ENCODE results near the gene CFAP90.

CFAP90 gene

DNA sequence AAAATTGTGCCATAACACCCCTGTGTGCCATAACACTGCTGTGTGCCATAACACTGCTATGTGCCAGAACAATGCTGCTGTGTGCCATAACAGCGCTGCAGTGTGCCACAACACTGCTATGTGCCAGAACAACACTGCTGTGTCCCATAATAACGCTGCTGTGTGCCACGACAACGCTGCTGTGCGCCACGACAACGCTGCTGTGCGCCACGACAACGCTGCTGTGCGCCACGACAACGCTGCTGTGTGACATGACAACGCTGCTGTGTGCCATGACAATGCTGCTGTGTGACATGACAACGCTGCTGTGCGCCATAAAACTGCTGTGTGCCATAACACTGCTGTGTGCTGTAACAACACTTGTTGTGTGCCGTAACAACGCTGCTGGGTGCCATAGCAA is 25.9 kb downstream of the CFAP90 start:
- no peak for TF ChIP-seq YY1 (IDR thresholded peaks at IDR 0.05; ENCODE audit: insufficient read depth, insufficient read length)
- TF ChIP-seq SUZ12 (IDR thresholded peaks at IDR 0.05; ENCODE audit: extremely low read depth, insufficient read depth, insufficient read length): no peak
- no peak for TF ChIP-seq ZNF274 (IDR thresholded peaks at IDR 0.05; ENCODE audit: low read depth, low read length)
- H3K9me3 ChIP-seq (ENCODE audit: insufficient read depth, low read length): no peaks in the 10 kb centered on the region
- peaks cover 12% of the 10 kb centered on the region for H3K36me3 ChIP-seq (ENCODE audit: insufficient read depth, insufficient read length, low read length)
- no peak overlapping the region for H3K9ac ChIP-seq (ENCODE audit: insufficient read length, low read depth)
- DNase-seq (ENCODE audit: low read depth, low spot score): no peak
- H3K4me1 ChIP-seq (ENCODE audit: insufficient read depth, insufficient read length): no peaks in the 10 kb centered on the region
- H3K27me3 ChIP-seq (ENCODE audit: insufficient read depth, insufficient read length): no peaks in the 10 kb centered on the region
- no peak overlapping the region for H3K4me3 ChIP-seq (ENCODE audit: insufficient read length, low read depth)

DNA sequence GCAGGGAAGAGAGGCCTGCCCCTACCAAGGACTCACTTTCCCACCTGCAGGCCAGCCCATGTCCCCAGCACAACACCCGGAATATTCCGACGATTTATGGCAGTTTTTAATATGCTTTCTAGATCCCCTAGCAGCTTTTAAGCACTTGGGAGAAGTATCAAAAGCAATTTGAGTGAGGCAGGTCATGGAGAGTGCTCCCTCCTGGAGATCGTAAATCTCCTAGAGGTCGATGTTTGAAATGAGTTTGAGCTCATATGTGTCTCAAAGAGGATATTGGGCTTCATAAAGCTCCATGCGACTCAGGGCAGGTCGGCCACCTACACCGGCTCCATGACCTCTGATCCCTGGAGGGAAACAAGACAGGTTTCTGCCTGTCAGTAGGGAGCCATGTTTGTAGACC is 27.3 kb downstream of the CFAP90 start:
- Histone ChIP-seq H3K36me3 (ENCODE audit: insufficient read depth, insufficient read length, low read length) (peaks cover 12% of the 10 kb centered on the region), H3K27me3 (ENCODE audit: insufficient read depth, insufficient read length) (no peaks in the 10 kb centered on the region), H3K9ac (ENCODE audit: insufficient read length, low read depth) (no peak overlapping the region), H3K9me3 (ENCODE audit: insufficient read depth, low read length) (no peaks in the 10 kb centered on the region), H3K4me1 (ENCODE audit: insufficient read depth, insufficient read length) (no peaks in the 10 kb centered on the region), H3K4me3 (ENCODE audit: insufficient read length, low read depth) (no peak overlapping the region)
- TF ChIP-seq ZNF274 (IDR thresholded peaks at IDR 0.05; ENCODE audit: low read depth, low read length) (no peak), SUZ12 (IDR thresholded peaks at IDR 0.05; ENCODE audit: extremely low read depth, insufficient read depth, insufficient read length) (no peak), YY1 (IDR thresholded peaks at IDR 0.05; ENCODE audit: insufficient read depth, insufficient read length) (no peak)
- no peak for DNase-seq (ENCODE audit: low read depth, low spot score)

DNA sequence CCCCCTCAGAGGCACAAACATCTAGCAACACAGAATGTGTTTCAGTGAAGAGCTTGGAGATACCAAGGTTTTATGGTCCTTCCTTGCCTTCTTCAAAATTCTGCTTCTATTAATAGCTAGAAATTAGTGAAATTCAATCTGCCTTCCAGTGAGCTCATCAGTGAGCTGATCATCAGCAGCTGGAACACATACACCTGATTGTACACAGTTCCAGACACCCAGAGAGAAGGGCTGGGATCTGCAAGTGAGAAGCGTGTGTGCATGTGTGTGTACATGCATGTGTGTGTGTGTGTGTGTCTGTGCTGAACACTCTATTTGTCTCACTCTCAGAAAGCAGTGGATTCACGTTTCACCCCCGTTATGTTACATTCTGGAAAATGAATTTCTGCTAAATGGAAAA is 28.5 kb downstream of the CFAP90 start:
- no peaks in the 10 kb centered on the region for H3K27me3 ChIP-seq (ENCODE audit: insufficient read depth, insufficient read length)
- no peak overlapping the region for H3K4me3 ChIP-seq (ENCODE audit: insufficient read length, low read depth)
- DNase-seq (ENCODE audit: low read depth, low spot score): no peak
- TF ChIP-seq SUZ12 (IDR thresholded peaks at IDR 0.05; ENCODE audit: extremely low read depth, insufficient read depth, insufficient read length): no peak
- TF ChIP-seq YY1 (IDR thresholded peaks at IDR 0.05; ENCODE audit: insufficient read depth, insufficient read length): no peak
- TF ChIP-seq ZNF274 (IDR thresholded peaks at IDR 0.05; ENCODE audit: low read depth, low read length): no peak
- no peaks in the 10 kb centered on the region for H3K9me3 ChIP-seq (ENCODE audit: insufficient read depth, low read length)
- H3K9ac ChIP-seq (ENCODE audit: insufficient read length, low read depth): no peak overlapping the region
- no peaks in the 10 kb centered on the region for H3K4me1 ChIP-seq (ENCODE audit: insufficient read depth, insufficient read length)
- H3K36me3 ChIP-seq (ENCODE audit: insufficient read depth, insufficient read length, low read length): peaks cover 12% of the 10 kb centered on the region

DNA sequence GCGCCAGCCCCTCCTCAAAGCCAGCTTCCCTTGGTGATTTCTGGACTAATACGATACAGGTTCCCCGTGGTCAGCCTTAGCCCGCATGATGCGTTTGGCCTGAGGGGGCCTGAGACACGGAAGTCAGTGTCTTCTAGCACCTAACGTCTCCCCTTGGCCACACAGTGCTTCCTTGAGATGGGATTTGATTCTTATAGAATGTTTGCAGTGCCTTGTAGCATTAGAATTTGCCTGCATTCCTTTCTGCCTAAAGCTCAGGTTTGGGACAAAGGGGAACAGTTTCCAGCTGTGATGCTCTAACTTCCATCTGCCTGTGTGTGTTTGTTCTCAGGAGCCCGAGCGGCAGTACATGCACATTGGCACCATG is 34.4 kb downstream of the CFAP90 start:
- TF ChIP-seq ZNF274 (IDR thresholded peaks at IDR 0.05; ENCODE audit: low read depth, low read length) (no peak), SUZ12 (IDR thresholded peaks at IDR 0.05; ENCODE audit: extremely low read depth, insufficient read depth, insufficient read length) (no peak), YY1 (IDR thresholded peaks at IDR 0.05; ENCODE audit: insufficient read depth, insufficient read length) (no peak)
- Histone ChIP-seq H3K27me3 (ENCODE audit: insufficient read depth, insufficient read length) (no peaks in the 10 kb centered on the region), H3K36me3 (ENCODE audit: insufficient read depth, insufficient read length, low read length) (peaks cover 2% of the 10 kb centered on the region), H3K9ac (ENCODE audit: insufficient read length, low read depth) (peak overlapping the region; percentile 27), H3K9me3 (ENCODE audit: insufficient read depth, low read length) (no peaks in the 10 kb centered on the region), H3K4me3 (ENCODE audit: insufficient read length, low read depth) (no peak overlapping the region), H3K4me1 (ENCODE audit: insufficient read depth, insufficient read length) (peaks cover 2% of the 10 kb centered on the region)
- no peak for DNase-seq (ENCODE audit: low read depth, low spot score)

DNA sequence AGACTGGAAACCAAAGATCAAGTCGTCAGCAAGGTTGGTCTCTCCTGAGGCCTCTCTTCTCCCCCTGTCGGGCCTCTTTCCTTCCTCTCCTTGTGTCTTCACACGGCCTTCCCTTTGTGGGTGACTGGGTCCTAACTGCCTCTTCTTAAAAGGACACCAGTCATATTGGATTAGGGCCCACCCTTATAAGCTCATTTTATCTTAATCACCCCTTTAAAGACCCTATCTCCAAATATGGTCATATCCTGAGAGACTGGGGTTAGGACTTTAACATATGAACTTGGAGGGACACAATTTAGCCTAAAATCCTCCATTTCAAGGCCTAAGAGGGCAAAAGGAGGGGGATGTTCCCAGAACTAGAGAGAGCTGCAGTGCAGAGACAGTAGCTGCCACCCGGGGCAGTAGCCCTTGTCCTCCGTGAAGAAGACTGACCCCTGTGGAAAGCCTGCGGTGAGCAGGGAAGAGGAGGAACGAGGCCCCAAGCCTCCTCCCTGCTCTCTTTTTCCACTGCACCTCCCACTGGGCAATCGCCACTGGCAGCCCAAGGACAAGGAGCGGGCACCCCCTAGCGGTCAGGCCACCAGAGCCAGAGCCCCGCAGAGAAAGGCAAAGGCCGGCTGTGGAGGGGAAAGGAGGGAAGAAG is 34.9 kb downstream of the CFAP90 start:
- no peaks in the 10 kb centered on the region for H3K9me3 ChIP-seq (ENCODE audit: insufficient read depth, low read length)
- no peak overlapping the region for H3K9ac ChIP-seq (ENCODE audit: insufficient read length, low read depth)
- peaks cover 2% of the 10 kb centered on the region for H3K4me1 ChIP-seq (ENCODE audit: insufficient read depth, insufficient read length)
- H3K27me3 ChIP-seq (ENCODE audit: insufficient read depth, insufficient read length): no peaks in the 10 kb centered on the region
- H3K4me3 ChIP-seq (ENCODE audit: insufficient read length, low read depth): no peak overlapping the region
- no peaks in the 10 kb centered on the region for H3K36me3 ChIP-seq (ENCODE audit: insufficient read depth, insufficient read length, low read length)
- TF ChIP-seq YY1 (IDR thresholded peaks at IDR 0.05; ENCODE audit: insufficient read depth, insufficient read length) (no peak), SUZ12 (IDR thresholded peaks at IDR 0.05; ENCODE audit: extremely low read depth, insufficient read depth, insufficient read length) (no peak), ZNF274 (IDR thresholded peaks at IDR 0.05; ENCODE audit: low read depth, low read length) (no peak)
- DNase-seq (ENCODE audit: low read depth, low spot score): peak; percentile 67

DNA sequence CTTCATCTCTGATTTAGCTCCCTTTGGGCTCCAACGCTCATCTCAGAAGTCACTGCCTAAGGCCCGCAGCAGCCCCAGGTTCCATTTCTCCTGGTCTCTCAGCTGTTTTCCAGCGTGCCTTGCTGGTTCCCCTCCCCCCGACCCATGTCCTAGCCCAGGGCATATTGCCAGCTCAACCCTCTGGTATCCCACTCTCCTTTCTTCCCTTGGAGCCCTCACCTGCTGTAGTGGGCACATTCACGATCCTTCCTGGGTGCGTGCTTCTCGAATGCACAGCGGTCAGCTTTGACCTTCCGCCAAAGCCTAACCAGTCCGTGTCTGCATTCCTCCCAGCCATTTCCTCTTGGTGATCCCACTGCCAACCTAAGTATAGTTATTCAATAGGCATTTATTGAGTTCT is 36.1 kb downstream of the CFAP90 start:
- Histone ChIP-seq H3K36me3 (ENCODE audit: insufficient read depth, insufficient read length, low read length) (no peaks in the 10 kb centered on the region), H3K27me3 (ENCODE audit: insufficient read depth, insufficient read length) (no peaks in the 10 kb centered on the region), H3K4me1 (ENCODE audit: insufficient read depth, insufficient read length) (peaks cover 2% of the 10 kb centered on the region), H3K4me3 (ENCODE audit: insufficient read length, low read depth) (no peak overlapping the region), H3K9me3 (ENCODE audit: insufficient read depth, low read length) (no peaks in the 10 kb centered on the region), H3K9ac (ENCODE audit: insufficient read length, low read depth) (no peak overlapping the region)
- DNase-seq (ENCODE audit: low read depth, low spot score): no peak
- TF ChIP-seq ZNF274 (IDR thresholded peaks at IDR 0.05; ENCODE audit: low read depth, low read length) (no peak), SUZ12 (IDR thresholded peaks at IDR 0.05; ENCODE audit: extremely low read depth, insufficient read depth, insufficient read length) (no peak)

DNA sequence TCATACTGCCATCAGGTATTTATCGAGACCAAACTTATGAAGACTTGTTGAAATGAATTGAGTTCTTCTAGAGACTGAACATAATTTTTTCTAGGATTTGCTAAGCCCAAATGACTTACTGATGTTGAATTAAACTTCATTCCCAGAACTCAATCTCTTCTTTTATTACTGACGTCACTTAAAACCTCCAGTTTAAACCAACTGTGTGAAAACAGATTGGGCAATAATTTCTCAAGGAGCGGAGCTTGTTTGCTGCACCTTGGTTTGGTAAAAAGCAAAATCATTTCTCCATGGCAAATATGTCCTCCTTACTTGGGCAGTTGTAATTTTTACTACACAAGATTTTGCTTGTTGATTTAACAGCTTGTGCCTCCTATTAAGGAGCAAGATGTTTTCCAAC is 37.4 kb downstream of the CFAP90 start:
- no peaks in the 10 kb centered on the region for H3K36me3 ChIP-seq (ENCODE audit: insufficient read depth, insufficient read length, low read length)
- H3K27me3 ChIP-seq (ENCODE audit: insufficient read depth, insufficient read length): no peaks in the 10 kb centered on the region
- no peak overlapping the region for H3K9ac ChIP-seq (ENCODE audit: insufficient read length, low read depth)
- H3K4me3 ChIP-seq (ENCODE audit: insufficient read length, low read depth): no peak overlapping the region
- H3K4me1 ChIP-seq (ENCODE audit: insufficient read depth, insufficient read length): peaks cover 2% of the 10 kb centered on the region
- DNase-seq (ENCODE audit: low read depth, low spot score): no peak
- H3K9me3 ChIP-seq (ENCODE audit: insufficient read depth, low read length): no peaks in the 10 kb centered on the region
- no peak for TF ChIP-seq ZNF274 (IDR thresholded peaks at IDR 0.05; ENCODE audit: low read depth, low read length)
- no peak for TF ChIP-seq YY1 (IDR thresholded peaks at IDR 0.05; ENCODE audit: insufficient read depth, insufficient read length)
- no peak for TF ChIP-seq SUZ12 (IDR thresholded peaks at IDR 0.05; ENCODE audit: extremely low read depth, insufficient read depth, insufficient read length)
